ENCODE measurements around the gene UBN1. TPM values are rescaled to one million over a fixed set of nuclear protein-coding genes. Genes with fewer than 3 reads are reported as not detected.

Gene UBN1
- total RNA-seq, 1 donor from 2014 or later = 33.2 TPM

Other genes with a start within 250 kb of the UBN1 start
- 27.2 TPM for gene UBALD1, start 232.6 kb upstream of the UBN1 start, total RNA-seq
- gene MGRN1, start 222.7 kb upstream of the UBN1 start, total RNA-seq = 104 TPM
- 33.1 TPM for gene NUDT16L1, start 153.9 kb upstream of the UBN1 start, total RNA-seq
- gene ANKS3, start 113.2 kb upstream of the UBN1 start, total RNA-seq = 35.3 TPM
- gene DNAAF8, start 112.9 kb upstream of the UBN1 start, total RNA-seq = 0.91 TPM
- 22.5 TPM for gene ZNF500, start 80.3 kb upstream of the UBN1 start, total RNA-seq
- not detected for gene SEPTIN12, start 59.1 kb upstream of the UBN1 start, total RNA-seq
- 225 TPM for gene SMIM22, start 52.1 kb upstream of the UBN1 start, total RNA-seq
- gene ROGDI, start 44.8 kb upstream of the UBN1 start, total RNA-seq = 35.5 TPM
- gene GLYR1, start 193 bp upstream of the UBN1 start, total RNA-seq = 120 TPM
- 108 TPM for gene PPL, start 89.7 kb downstream of the UBN1 start, total RNA-seq
- gene SEC14L5, start 110.8 kb downstream of the UBN1 start, total RNA-seq = not detected
- 9.0 TPM for gene NAGPA, start 186.5 kb downstream of the UBN1 start, total RNA-seq
- 10.0 TPM for gene C16orf89, start 218.5 kb downstream of the UBN1 start, total RNA-seq
- 27.0 TPM for gene ALG1, start 224.4 kb downstream of the UBN1 start, total RNA-seq

Measured in ureter (tissue), 1 donor.